Brain microvascular endothelial cell (primary cell): Measurements from ENCODE around the gene PFKFB3.
"Not testable (repeated sequence)": the region's sequence is repeated elsewhere in the genome, so short reads cannot be mapped to it uniquely, and the experiment has no call there.

ENCODE experiments used
- DNase-seq: peaks from one replicate; pipeline ENCODE4 v3.0.0-alpha.2; 2020
- H3K27ac ChIP-seq: fragments of 250-450 bp; sonication (Bioruptor Pico); 2 replicates; pipeline ENCODE4 v1.5.1; 2020; ENCODE audit warnings: mild to moderate bottlenecking, moderate library complexity
- H3K27me3 ChIP-seq: fragments of 250-450 bp; sonication (Bioruptor Pico); replicated peaks from 2 replicates; pipeline ENCODE4 v1.5.1; 2020; ENCODE audit warnings: mild to moderate bottlenecking
- H3K36me3 ChIP-seq: fragments of 250-450 bp; sonication (Bioruptor Pico); replicated peaks from 2 replicates; pipeline ENCODE4 v1.5.1; 2020; ENCODE audit warnings: mild to moderate bottlenecking
- H3K4me3 ChIP-seq: 2 replicates; pipeline ENCODE4 v1.5.1; 2011; ENCODE audit warnings: low read depth, mild to moderate bottlenecking, control low read depth, low read length, moderate library complexity
- CTCF ChIP-seq: IDR thresholded peaks from 2 replicates; pipeline ENCODE4 v1.5.1; 2011; ENCODE audit warnings: low read depth, mild to moderate bottlenecking, moderate library complexity, low read length, control low read depth, inconsistent platforms; ENCODE audit errors: missing control alignments
- in situ Hi-C: cut with HindIII; loops from 2 replicates; pipeline ENCODE4 v1.10.0; 2017; ENCODE audit warnings: low sequenced_read_pairs, low pct_ligation_motif_present

Gene PFKFB3

GRCh38 chr10:6239213-6239991 lies 36.7 kb downstream of the PFKFB3 start:
- in situ Hi-C loops: no loop called here
- DNase-seq: peak; percentile 94
- TF ChIP-seq CTCF: no peak
- Histone ChIP-seq H3K36me3 (peaks cover 3% of the 10 kb centered on the region), H3K27ac (peak overlapping the region; percentile 17), H3K4me3 (no peak overlapping the region), H3K27me3 (no peaks in the 10 kb centered on the region)

GRCh38 chr10:6240254-6240653 lies 37.5 kb downstream of the PFKFB3 start:
- no peak for DNase-seq
- Histone ChIP-seq H3K27ac (no peak overlapping the region), H3K27me3 (no peaks in the 10 kb centered on the region), H3K4me3 (no peak overlapping the region), H3K36me3 (peaks cover 2% of the 10 kb centered on the region)
- TF ChIP-seq CTCF: no peak
- in situ Hi-C loops: no loop called here

- in situ Hi-C loops: no loop called here
- no peak for DNase-seq
- Histone ChIP-seq H3K4me3 (no peak overlapping the region), H3K27ac (no peak overlapping the region), H3K36me3 (no peaks in the 10 kb centered on the region), H3K27me3 (no peaks in the 10 kb centered on the region)
- TF ChIP-seq CTCF: no peak
Observed at GRCh38 chr10:6242089-6242488, 39.4 kb downstream of the PFKFB3 start.

GRCh38 chr10:6244510-6244909 lies 41.8 kb downstream of the PFKFB3 start:
- in situ Hi-C loops: no loop called here

GRCh38 chr10:6247041-6247712 lies 44.4 kb downstream of the PFKFB3 start:
- no peak overlapping the region for H3K27ac ChIP-seq
- H3K36me3 ChIP-seq: no peaks in the 10 kb centered on the region
- H3K4me3 ChIP-seq: no peak overlapping the region
- no peak for TF ChIP-seq CTCF
- in situ Hi-C loops: no loop called here
- H3K27me3 ChIP-seq: no peaks in the 10 kb centered on the region
- DNase-seq: no peak

More at GRCh38 chr10:6244510-6244909, 41.8 kb downstream of the PFKFB3 start:
- H3K27me3 ChIP-seq: no peaks in the 10 kb centered on the region
- H3K27ac ChIP-seq: no peak overlapping the region
- H3K4me3 ChIP-seq: no peak overlapping the region
- TF ChIP-seq CTCF: no peak
- H3K36me3 ChIP-seq: no peaks in the 10 kb centered on the region
- DNase-seq: no peak

- H3K27me3 ChIP-seq, H3K4me3 ChIP-seq, DNase-seq, H3K36me3 ChIP-seq, H3K27ac ChIP-seq, in situ Hi-C loops: not testable (repeated sequence)
Observed at GRCh38 chr10:6248908-6249307, 46.2 kb downstream of the PFKFB3 start.
